ENCODE data around the gene PRG3. TPM values are rescaled to one million over a fixed set of nuclear protein-coding genes. Genes with fewer than 3 reads are reported as not detected.

The PRG3 gene, protein sequence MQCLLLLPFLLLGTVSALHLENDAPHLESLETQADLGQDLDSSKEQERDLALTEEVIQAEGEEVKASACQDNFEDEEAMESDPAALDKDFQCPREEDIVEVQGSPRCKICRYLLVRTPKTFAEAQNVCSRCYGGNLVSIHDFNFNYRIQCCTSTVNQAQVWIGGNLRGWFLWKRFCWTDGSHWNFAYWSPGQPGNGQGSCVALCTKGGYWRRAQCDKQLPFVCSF
- total RNA-seq: not detected

- Histone ChIP-seq H3K27me3 (no peaks in the 10 kb centered on the region), H3K36me3 (no peaks in the 10 kb centered on the region), H3K4me3 (no peak within 1 kb of the TSS), H3K27ac (no peak within 1 kb of the TSS), H3K9me3 (no peaks in the 10 kb centered on the region), H3K4me1 (no peaks in the 10 kb centered on the region)
- no peak for ATAC-seq (ENCODE audit: low FRiP score in 2 of 2)
- TF ChIP-seq CTCF (IDR thresholded peaks at IDR 0.05): no peak
- TF ChIP-seq POLR2A (IDR thresholded peaks at IDR 0.05): no peak
- TF ChIP-seq POLR2AphosphoS5 (IDR thresholded peaks at IDR 0.05): no peak
- no peak for TF ChIP-seq EP300 (IDR thresholded peaks at IDR 0.05)
- no peak for DNase-seq
- WGBS, 2 donors: 75 to 77% methylated on average over 2 of the region's 2 CpGs
Observed at GRCh38 chr11:57380975-57381374, at the start of gene PRG3. TSS of gene PRG3 (minus strand) at chr11:57381150. CDS start at chr11:57380708, 442 bp downstream.

GRCh38 chr11:57429946-57430345 lies 49.0 kb upstream of the PRG3 start:
- Histone ChIP-seq H3K4me1 (peaks cover 57 to 71% (median 65%) of the 10 kb centered on the region in 4 donors), H3K27ac (no peak overlapping the region), H3K27me3 (no peaks in the 10 kb centered on the region), H3K36me3 (peaks cover 0 to 2% (median 0%) of the 10 kb centered on the region in 4 donors), H3K9me3 (no peaks in the 10 kb centered on the region), H3K4me3 (no peak overlapping the region)
- no peak for TF ChIP-seq POLR2AphosphoS5 (IDR thresholded peaks at IDR 0.05)
- TF ChIP-seq CTCF (IDR thresholded peaks at IDR 0.05): no peak
- no peak for TF ChIP-seq EP300 (IDR thresholded peaks at IDR 0.05)
- no peak for TF ChIP-seq POLR2A (IDR thresholded peaks at IDR 0.05)
- no peak for ATAC-seq (ENCODE audit: low FRiP score in 2 of 2)
- DNase-seq: no peak
- WGBS, 2 donors: 47 to 48% methylated on average over 4 of the region's 4 CpGs

GRCh38 chr11:57428643-57429042 lies 47.7 kb upstream of the PRG3 start:
- DNase-seq: no peak
- H3K27ac ChIP-seq: peak overlapping the region in 3 of 4 donors; percentile 94 to 97 (median 95)

DNA sequence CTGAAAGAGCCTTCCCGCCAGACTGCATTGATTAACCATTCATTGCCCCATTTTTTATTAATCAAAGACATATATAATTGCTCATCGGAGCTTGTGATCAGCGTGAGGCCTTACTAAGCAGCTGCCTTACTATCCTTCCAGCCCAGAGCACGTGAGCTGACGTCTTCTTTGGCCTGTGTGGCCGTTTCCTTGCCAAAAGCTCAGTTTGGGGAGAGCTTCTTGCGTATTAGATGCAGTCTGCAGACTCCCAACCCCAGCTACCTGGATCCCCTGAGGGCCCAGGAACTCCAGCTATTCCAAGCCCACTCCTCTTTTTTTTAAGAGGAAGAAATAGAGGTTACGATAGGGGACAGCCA lies 46.8 kb upstream of the PRG3 start:
- Histone ChIP-seq H3K9me3 (no peaks in the 10 kb centered on the region), H3K27me3 (no peaks in the 10 kb centered on the region), H3K4me3 (peak overlapping the region in 1 of 4 donors; percentile 54), H3K4me1 (peaks cover 50 to 64% (median 63%) of the 10 kb centered on the region in 4 donors), H3K27ac (peak overlapping the region; percentile 92 to 97 (median 94)), H3K36me3 (peaks cover 0 to 18% (median 3%) of the 10 kb centered on the region in 4 donors)
- 55 to 58% methylated on average over 8 of the region's 8 CpGs for WGBS, 2 donors
- ATAC-seq (ENCODE audit: low FRiP score in 2 of 2) (peak in 1 of 2 donors; percentile 56), DNase-seq (peak in 1 of 2 donors; percentile 27)
- TF ChIP-seq CTCF (IDR thresholded peaks at IDR 0.05) (no peak), POLR2A (IDR thresholded peaks at IDR 0.05) (no peak), EP300 (IDR thresholded peaks at IDR 0.05) (no peak)

More at GRCh38 chr11:57428643-57429042, 47.7 kb upstream of the PRG3 start:
- H3K9me3 ChIP-seq: no peaks in the 10 kb centered on the region
- peaks cover 60 to 73% (median 66%) of the 10 kb centered on the region in 4 donors for H3K4me1 ChIP-seq
- no peak for ATAC-seq (ENCODE audit: low FRiP score in 2 of 2)
- no peak overlapping the region for H3K4me3 ChIP-seq
- TF ChIP-seq POLR2A (IDR thresholded peaks at IDR 0.05) (no peak), POLR2AphosphoS5 (IDR thresholded peaks at IDR 0.05) (no peak), CTCF (IDR thresholded peaks at IDR 0.05) (no peak), EP300 (IDR thresholded peaks at IDR 0.05) (no peak)
- H3K36me3 ChIP-seq: peaks cover 0 to 10% (median 3%) of the 10 kb centered on the region in 4 donors
- no peaks in the 10 kb centered on the region for H3K27me3 ChIP-seq
- 84 to 87% methylated on average over 5 of the region's 5 CpGs for WGBS, 2 donors

Measured in upper lobe of left lung (tissue), 6 donors.